ENCODE measurements around the gene AP3D1.
"Not testable (repeated sequence)": the region's sequence is repeated elsewhere in the genome, so short reads cannot be mapped to it uniquely, and the experiment has no call there.

AP3D1 gene

GRCh38 chr19:2129892-2130770, 21.2 kb downstream of the AP3D1 start:
- no peak for DNase-seq (ENCODE audit: low read depth)
- no peak overlapping the region for H3K4me3 ChIP-seq (ENCODE audit: low read depth, low read length)
- TF ChIP-seq POLR2A (IDR thresholded peaks at IDR 0.05; ENCODE audit: extremely low read depth, insufficient read length) (no peak), CTCF (IDR thresholded peaks at IDR 0.05; ENCODE audit: low read depth, low read length) (no peak), MAX (IDR thresholded peaks at IDR 0.05; ENCODE audit: low read depth, low read length) (no peak), MYC (IDR thresholded peaks at IDR 0.05; ENCODE audit: low read depth, low read length) (no peak)

- TF ChIP-seq MYC (IDR thresholded peaks at IDR 0.05; ENCODE audit: low read depth, low read length) (no peak), CTCF (IDR thresholded peaks at IDR 0.05; ENCODE audit: low read depth, low read length) (no peak), POLR2A (IDR thresholded peaks at IDR 0.05; ENCODE audit: extremely low read depth, insufficient read length) (no peak), MAX (IDR thresholded peaks at IDR 0.05; ENCODE audit: low read depth, low read length) (no peak)
- no peak for DNase-seq (ENCODE audit: low read depth)
- H3K4me3 ChIP-seq (ENCODE audit: low read depth, low read length), result no peak overlapping the region
These were observed 21.9 kb downstream of the AP3D1 start for GRCh38 chr19:2129486-2129885.

- TF ChIP-seq CTCF (IDR thresholded peaks at IDR 0.05; ENCODE audit: low read depth, low read length) (no peak), MAX (IDR thresholded peaks at IDR 0.05; ENCODE audit: low read depth, low read length) (no peak), MYC (IDR thresholded peaks at IDR 0.05; ENCODE audit: low read depth, low read length) (no peak), POLR2A (IDR thresholded peaks at IDR 0.05; ENCODE audit: extremely low read depth, insufficient read length) (no peak)
- no peak for DNase-seq (ENCODE audit: low read depth)
These were observed 22.3 kb downstream of the AP3D1 start for GRCh38 chr19:2129022-2129421.

GRCh38 chr19:2128252-2128651, 23.1 kb downstream of the AP3D1 start:
- not testable (repeated sequence) for DNase-seq (ENCODE audit: low read depth); H3K4me3 ChIP-seq (ENCODE audit: low read depth, low read length)

More at GRCh38 chr19:2129022-2129421, 22.3 kb downstream of the AP3D1 start:
- H3K4me3 ChIP-seq (ENCODE audit: low read depth, low read length), result no peak overlapping the region

- no peak for DNase-seq (ENCODE audit: low read depth)
- TF ChIP-seq MYC (IDR thresholded peaks at IDR 0.05; ENCODE audit: low read depth, low read length), result no peak
- H3K4me3 ChIP-seq (ENCODE audit: low read depth, low read length), result no peak overlapping the region
These were observed 23.6 kb downstream of the AP3D1 start for GRCh38 chr19:2127758-2128157.

GRCh38 chr19:2126879-2127518, 24.4 kb downstream of the AP3D1 start:
- no peak for TF ChIP-seq MYC (IDR thresholded peaks at IDR 0.05; ENCODE audit: low read depth, low read length)
- TF ChIP-seq CTCF (IDR thresholded peaks at IDR 0.05; ENCODE audit: low read depth, low read length), result no peak
- TF ChIP-seq POLR2A (IDR thresholded peaks at IDR 0.05; ENCODE audit: extremely low read depth, insufficient read length), result no peak
- no peak for TF ChIP-seq MAX (IDR thresholded peaks at IDR 0.05; ENCODE audit: low read depth, low read length)
- H3K4me3 ChIP-seq (ENCODE audit: low read depth, low read length), result no peak overlapping the region
- DNase-seq (ENCODE audit: low read depth), result no peak
